Measurements from ENCODE around the gene PMEL. TPM values are rescaled to one million over a fixed set of nuclear protein-coding genes. Genes with fewer than 3 reads are reported as not detected.
A peak's percentile ranks its signal among the peaks of the same experiment; 100 is the strongest.

The PMEL gene
- polyA plus RNA-seq, 1 experiment = 1.8 TPM

GRCh38 chr12:55963760-55964159 is 2.1 kb downstream of the PMEL start:
- CTCF ChIA-PET = no interaction called here
- no peak for TF ChIP-seq CTCF (IDR thresholded peaks at IDR 0.05; ENCODE audit: insufficient read depth, low read depth, low read length)

GRCh38 chr12:55957106-55957859 is 8.6 kb downstream of the PMEL start:
- Histone ChIP-seq H3K4me3 (ENCODE audit: low read depth, low read length) (no peak overlapping the region), H3K27me3 (ENCODE audit: control insufficient read depth, insufficient read depth, low read length) (no peaks in the 10 kb centered on the region), H3K36me3 (ENCODE audit: control insufficient read depth, insufficient read depth, low read length) (peaks cover 6% of the 10 kb centered on the region)
- ChIA-PET POLR2A (no interaction called here), CTCF (interaction anchor here (0.8 to 1.3 kb wide), 6 partner anchors 13 to 276 kb away, joined by 3 to 4 read pairs (median 3); a partner anchor contains a TSS)
- no peak for DNase-seq (ENCODE audit: low read depth)
- TF ChIP-seq CTCF (IDR thresholded peaks at IDR 0.05; ENCODE audit: insufficient read depth, low read depth, low read length) = no peak

More at GRCh38 chr12:55963760-55964159, 2.1 kb downstream of the PMEL start:
- Histone ChIP-seq H3K36me3 (ENCODE audit: control insufficient read depth, insufficient read depth, low read length) (no peaks in the 10 kb centered on the region), H3K27me3 (ENCODE audit: control insufficient read depth, insufficient read depth, low read length) (no peaks in the 10 kb centered on the region), H3K4me3 (ENCODE audit: low read depth, low read length) (no peak overlapping the region)
- no peak for DNase-seq (ENCODE audit: low read depth)
- POLR2A ChIA-PET = no interaction called here

- Histone ChIP-seq H3K4me3 (ENCODE audit: low read depth, low read length) (no peak overlapping the region), H3K36me3 (ENCODE audit: control insufficient read depth, insufficient read depth, low read length) (peaks cover 16% of the 10 kb centered on the region), H3K27me3 (ENCODE audit: control insufficient read depth, insufficient read depth, low read length) (no peaks in the 10 kb centered on the region)
- DNase-seq (ENCODE audit: low read depth) = no peak
- POLR2A ChIA-PET = no interaction called here
- TF ChIP-seq CTCF (IDR thresholded peaks at IDR 0.05; ENCODE audit: insufficient read depth, low read depth, low read length) = peak; percentile 49
- CTCF ChIA-PET = interaction anchor here (0.9 to 1.6 kb wide), 6 partner anchors 10 to 30 kb away, joined by 3 to 8 read pairs (median 5); no protein-coding TSS in a partner anchor
These were observed 9.9 kb downstream of the PMEL start for GRCh38 chr12:55955800-55956508.

GRCh38 chr12:55955344-55955743 is 10.5 kb downstream of the PMEL start:
- ChIA-PET CTCF (interaction anchor here (0.7 to 1.6 kb wide), 5 partner anchors 9 to 32 kb away, joined by 3 to 8 read pairs (median 5); no protein-coding TSS in a partner anchor), POLR2A (no interaction called here)
- no peaks in the 10 kb centered on the region for H3K27me3 ChIP-seq (ENCODE audit: control insufficient read depth, insufficient read depth, low read length)

More at GRCh38 chr12:55955344-55955743, 10.5 kb downstream of the PMEL start:
- H3K36me3 ChIP-seq (ENCODE audit: control insufficient read depth, insufficient read depth, low read length) = peaks cover 16% of the 10 kb centered on the region
- TF ChIP-seq CTCF (IDR thresholded peaks at IDR 0.05; ENCODE audit: insufficient read depth, low read depth, low read length) = no peak
- DNase-seq (ENCODE audit: low read depth) = no peak
- no peak overlapping the region for H3K4me3 ChIP-seq (ENCODE audit: low read depth, low read length)
